ENCODE measurements around the gene CELF4. TPM values are rescaled to one million over a fixed set of nuclear protein-coding genes. Genes with fewer than 3 reads are reported as not detected.

CELF4 gene
- total RNA-seq, 4 donors from 2014 or later: 0.16 to 0.59 TPM; not detected in 2

- TF ChIP-seq POLR2A (IDR thresholded peaks at IDR 0.05): no peak
- TF ChIP-seq CTCF (IDR thresholded peaks at IDR 0.05): no peak
- intact Hi-C loops (cut with DNase I; ENCODE audit: low total_unique reads): no loop called here
- DNase-seq (ENCODE audit: low spot score in 2 of 2): no peak
- no peak overlapping the region for H3K4me3 ChIP-seq (ENCODE audit: low read depth, poor library complexity, severe bottlenecking)
- WGBS, 2 donors: 83 to 88% methylated on average over 4 of the region's 4 CpGs
Measured at GRCh38 chr18:37448946-37449345, 116.7 kb downstream of the CELF4 start.

- WGBS, 2 donors: 73 to 76% methylated on average over 13 to 14 of the region's 22 CpGs
- no peak for TF ChIP-seq CTCF (IDR thresholded peaks at IDR 0.05)
- TF ChIP-seq POLR2A (IDR thresholded peaks at IDR 0.05): no peak
- intact Hi-C loops (cut with DNase I; ENCODE audit: low total_unique reads): no loop called here
- DNase-seq (ENCODE audit: low spot score in 2 of 2): no peak
- no peak overlapping the region for H3K4me3 ChIP-seq (ENCODE audit: low read depth, poor library complexity, severe bottlenecking)
Measured at GRCh38 chr18:37447962-37448888, 117.4 kb downstream of the CELF4 start.

- no peak for TF ChIP-seq CTCF (IDR thresholded peaks at IDR 0.05)
- no peak for TF ChIP-seq POLR2A (IDR thresholded peaks at IDR 0.05)
- WGBS, 2 donors: 94 to 95% methylated on average over 10 of the region's 10 CpGs
- no peak overlapping the region for H3K4me3 ChIP-seq (ENCODE audit: low read depth, poor library complexity, severe bottlenecking)
- intact Hi-C loops (cut with DNase I; ENCODE audit: low total_unique reads): no loop called here
- DNase-seq (ENCODE audit: low spot score in 2 of 2): no peak
Measured at GRCh38 chr18:37445836-37446235, 119.8 kb downstream of the CELF4 start.

GRCh38 chr18:37445368-37445767 is 120.2 kb downstream of the CELF4 start:
- intact Hi-C loops (cut with DNase I; ENCODE audit: low total_unique reads): no loop called here
- TF ChIP-seq POLR2A (IDR thresholded peaks at IDR 0.05): no peak
- no peak for TF ChIP-seq CTCF (IDR thresholded peaks at IDR 0.05)
- WGBS, 2 donors: 35 to 45% methylated on average over 7 of the region's 7 CpGs
- DNase-seq (ENCODE audit: low spot score in 2 of 2): no peak
- no peak overlapping the region for H3K4me3 ChIP-seq (ENCODE audit: low read depth, poor library complexity, severe bottlenecking)

GRCh38 chr18:37443325-37444055 is 122.1 kb downstream of the CELF4 start:
- H3K4me3 ChIP-seq (ENCODE audit: low read depth, poor library complexity, severe bottlenecking): no peak overlapping the region
- DNase-seq (ENCODE audit: low spot score in 2 of 2): no peak
- intact Hi-C loops (cut with DNase I; ENCODE audit: low total_unique reads): no loop called here
- WGBS, 2 donors: 84 to 85% methylated on average over 12 of the region's 12 CpGs
- TF ChIP-seq CTCF (IDR thresholded peaks at IDR 0.05) (no peak), POLR2A (IDR thresholded peaks at IDR 0.05) (no peak)

Data from lower leg skin (tissue), 4 donors.